ENCODE data around the gene COLQ.

COLQ gene

DNA sequence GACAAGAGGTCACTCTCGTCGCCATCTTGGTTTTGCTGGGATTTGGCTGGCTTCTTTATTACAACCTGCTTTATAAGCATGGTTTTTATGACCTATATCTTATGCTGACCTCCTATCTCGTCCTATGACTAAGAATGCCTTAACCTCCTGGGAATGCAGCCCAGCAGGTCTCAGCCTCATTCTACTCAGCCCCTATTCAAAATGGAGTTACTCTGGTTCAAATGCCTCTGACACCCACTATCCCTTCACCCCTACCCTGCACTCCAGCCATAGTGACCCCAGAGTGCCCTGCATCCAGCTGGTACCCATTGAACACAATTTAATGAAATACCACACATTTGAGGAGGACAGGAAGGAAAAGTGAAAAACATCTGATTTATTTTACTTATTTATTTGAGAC is 117.5 kb downstream of the COLQ start:
- no peak for DNase-seq (ENCODE audit: low spot score)
- no peak overlapping the region for H3K4me3 ChIP-seq

DNA sequence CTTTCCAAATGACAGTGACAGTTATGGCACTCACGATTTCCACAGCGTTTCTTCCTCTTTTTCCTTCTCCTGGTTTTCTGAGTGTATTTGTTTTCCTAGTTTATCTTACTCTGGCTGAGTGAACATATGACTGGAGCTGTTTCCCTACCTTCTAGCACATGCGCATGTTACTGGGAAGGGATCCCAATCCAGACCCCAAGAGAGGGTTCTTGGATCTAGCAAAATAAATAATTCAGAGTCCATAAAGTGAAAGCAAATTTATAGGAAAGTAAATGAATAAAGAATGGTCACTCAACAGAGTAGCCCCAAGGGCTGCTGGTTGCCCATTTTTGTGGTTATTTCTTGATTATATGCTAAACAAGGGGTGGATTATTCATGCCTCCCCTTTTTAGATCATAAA is 118.0 kb downstream of the COLQ start:
- no peak for DNase-seq (ENCODE audit: low spot score)
- Histone ChIP-seq H3K4me3 (no peak overlapping the region), H3K27ac (no peak overlapping the region)
- TF ChIP-seq, protein P1, sequence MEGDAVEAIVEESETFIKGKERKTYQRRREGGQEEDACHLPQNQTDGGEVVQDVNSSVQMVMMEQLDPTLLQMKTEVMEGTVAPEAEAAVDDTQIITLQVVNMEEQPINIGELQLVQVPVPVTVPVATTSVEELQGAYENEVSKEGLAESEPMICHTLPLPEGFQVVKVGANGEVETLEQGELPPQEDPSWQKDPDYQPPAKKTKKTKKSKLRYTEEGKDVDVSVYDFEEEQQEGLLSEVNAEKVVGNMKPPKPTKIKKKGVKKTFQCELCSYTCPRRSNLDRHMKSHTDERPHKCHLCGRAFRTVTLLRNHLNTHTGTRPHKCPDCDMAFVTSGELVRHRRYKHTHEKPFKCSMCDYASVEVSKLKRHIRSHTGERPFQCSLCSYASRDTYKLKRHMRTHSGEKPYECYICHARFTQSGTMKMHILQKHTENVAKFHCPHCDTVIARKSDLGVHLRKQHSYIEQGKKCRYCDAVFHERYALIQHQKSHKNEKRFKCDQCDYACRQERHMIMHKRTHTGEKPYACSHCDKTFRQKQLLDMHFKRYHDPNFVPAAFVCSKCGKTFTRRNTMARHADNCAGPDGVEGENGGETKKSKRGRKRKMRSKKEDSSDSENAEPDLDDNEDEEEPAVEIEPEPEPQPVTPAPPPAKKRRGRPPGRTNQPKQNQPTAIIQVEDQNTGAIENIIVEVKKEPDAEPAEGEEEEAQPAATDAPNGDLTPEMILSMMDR (IDR thresholded peaks at IDR 0.05) = no peak

More for the DNA sequence above, 117.5 kb downstream of the COLQ start:
- H3K27ac ChIP-seq = no peak overlapping the region
- TF ChIP-seq, protein P1 (IDR thresholded peaks at IDR 0.05) = no peak

DNA sequence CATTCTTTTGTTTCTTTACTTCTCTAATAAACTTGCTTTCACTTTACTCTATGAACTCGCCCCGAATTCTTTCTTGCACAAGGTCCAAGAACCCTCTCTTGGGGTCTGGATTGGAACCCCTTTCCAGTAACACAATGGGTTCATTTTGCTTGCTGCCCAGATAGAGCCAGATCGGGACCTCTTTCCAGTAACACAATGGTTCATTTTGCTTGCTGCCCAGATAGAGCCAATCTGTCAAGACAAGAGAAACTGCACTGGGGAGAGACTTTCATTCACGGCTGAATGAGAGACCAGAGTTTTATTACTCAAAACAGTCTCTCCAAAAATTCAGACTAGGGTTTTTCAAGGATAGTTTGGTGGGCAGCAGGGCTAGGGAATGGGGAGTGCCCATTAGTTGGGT is 119.6 kb downstream of the COLQ start:
- no peak for DNase-seq (ENCODE audit: low spot score)
- H3K4me3 ChIP-seq = no peak overlapping the region

More for the DNA sequence above, 119.6 kb downstream of the COLQ start:
- TF ChIP-seq, protein P1 (IDR thresholded peaks at IDR 0.05) = no peak
- no peak overlapping the region for H3K27ac ChIP-seq

All from coronary artery (tissue), 2 donors.